HCT116 (cell line): ENCODE measurements around the gene CMTM2.

Experiments used
- POLR2A ChIP-seq: IDR thresholded peaks from 2 replicates; pipeline ENCODE4 v1.7.0; 2011; ENCODE audit warnings: borderline replicate concordance; ENCODE audit not compliant: insufficient read depth, insufficient read length; ENCODE audit errors: extremely low read depth
- POLR2AphosphoS5 ChIP-seq: IDR thresholded peaks from 2 replicates; pipeline ENCODE4 v1.6.1; 2011; ENCODE audit warnings: mild to moderate bottlenecking, low read depth, low read length, moderate library complexity
- YY1 ChIP-seq: IDR thresholded peaks from 2 replicates; pipeline ENCODE4 v1.6.1; 2011; ENCODE audit warnings: low read length, low read depth, moderate library complexity, mild to moderate bottlenecking; ENCODE audit not compliant: insufficient replicate concordance; ENCODE audit errors: extremely low read depth
- TF ChIP-seq, protein P1 (sequence below), 3 experiments: fragments of 200-600 bp in 1 of 3; sonication (generic) in 1 of 3; IDR thresholded peaks in 2 of 3; conservative IDR thresholded peaks in 1 of 3; 2 replicates each; pipeline ENCODE4 v1.5.1; 2012 to 2017; ENCODE audit warnings: low read depth in 2 of 3, low read length in 2 of 3, antibody characterized with exemption in 1 of 3, borderline replicate concordance in 1 of 3, control low read depth in 1 of 3, mild to moderate bottlenecking in 1 of 3, mixed read lengths in 1 of 3, mixed run types in 1 of 3, moderate library complexity in 1 of 3; ENCODE audit not compliant: insufficient read depth in 1 of 3

DNA sequence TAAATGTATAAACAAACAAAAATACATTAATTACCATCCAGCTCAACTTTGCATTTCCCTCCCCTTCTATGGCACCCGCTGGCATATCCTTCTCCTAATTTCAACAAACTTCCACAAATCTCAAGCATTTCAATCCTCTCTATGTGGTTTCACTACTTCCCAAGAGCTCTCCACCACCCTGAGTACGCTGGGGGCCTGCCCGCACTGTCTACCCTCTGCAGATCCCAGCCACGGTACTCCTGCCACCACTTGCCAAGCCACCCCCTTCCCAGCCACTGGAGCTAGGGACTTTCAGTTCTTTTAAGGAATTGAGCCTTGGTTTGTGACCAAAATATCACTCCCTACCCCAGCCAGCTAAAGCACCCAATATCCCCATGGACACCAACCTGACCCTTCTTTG lies 31.2 kb upstream of the CMTM2 start:
- TF ChIP-seq POLR2A (no peak), POLR2AphosphoS5 (no peak), YY1 (no peak)
- TF ChIP-seq, protein P1, sequence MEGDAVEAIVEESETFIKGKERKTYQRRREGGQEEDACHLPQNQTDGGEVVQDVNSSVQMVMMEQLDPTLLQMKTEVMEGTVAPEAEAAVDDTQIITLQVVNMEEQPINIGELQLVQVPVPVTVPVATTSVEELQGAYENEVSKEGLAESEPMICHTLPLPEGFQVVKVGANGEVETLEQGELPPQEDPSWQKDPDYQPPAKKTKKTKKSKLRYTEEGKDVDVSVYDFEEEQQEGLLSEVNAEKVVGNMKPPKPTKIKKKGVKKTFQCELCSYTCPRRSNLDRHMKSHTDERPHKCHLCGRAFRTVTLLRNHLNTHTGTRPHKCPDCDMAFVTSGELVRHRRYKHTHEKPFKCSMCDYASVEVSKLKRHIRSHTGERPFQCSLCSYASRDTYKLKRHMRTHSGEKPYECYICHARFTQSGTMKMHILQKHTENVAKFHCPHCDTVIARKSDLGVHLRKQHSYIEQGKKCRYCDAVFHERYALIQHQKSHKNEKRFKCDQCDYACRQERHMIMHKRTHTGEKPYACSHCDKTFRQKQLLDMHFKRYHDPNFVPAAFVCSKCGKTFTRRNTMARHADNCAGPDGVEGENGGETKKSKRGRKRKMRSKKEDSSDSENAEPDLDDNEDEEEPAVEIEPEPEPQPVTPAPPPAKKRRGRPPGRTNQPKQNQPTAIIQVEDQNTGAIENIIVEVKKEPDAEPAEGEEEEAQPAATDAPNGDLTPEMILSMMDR (IDR thresholded peaks at IDR 0.05 in 2 of 3, conservative IDR thresholded peaks at IDR 0.05 in 1 of 3; ENCODE audit: borderline replicate concordance in 1 of 3, insufficient read depth in 1 of 3, low read depth in 2 of 3, low read length in 2 of 3), result no peak
